IPS-18a (cell line): Measurements from ENCODE around the gene ETV7.
"Not testable (repeated sequence)": the region's sequence is repeated elsewhere in the genome, so short reads cannot be mapped to it uniquely, and the experiment has no call there.

Experiments used
- H3K27ac ChIP-seq: one replicate; pipeline ENCODE4 v1.5.1; 2013; ENCODE audit warnings: low read length
- H3K27me3 ChIP-seq: one replicate; pipeline ENCODE4 v1.6.1; 2013; ENCODE audit warnings: mild to moderate bottlenecking, low read length; ENCODE audit not compliant: control insufficient read depth, insufficient read depth
- H3K36me3 ChIP-seq: one replicate; pipeline ENCODE4 v1.6.1; 2013; ENCODE audit warnings: low read depth, low read length; ENCODE audit not compliant: control insufficient read depth
- H3K4me1 ChIP-seq: one replicate; pipeline ENCODE4 v1.6.1; 2013; ENCODE audit warnings: low read depth, low read length; ENCODE audit not compliant: control insufficient read depth
- H3K4me3 ChIP-seq: one replicate; pipeline ENCODE4 v1.5.1; 2013; ENCODE audit warnings: low read length
- H3K9ac ChIP-seq: one replicate; pipeline ENCODE4 v1.6.1; 2013; ENCODE audit warnings: mild to moderate bottlenecking, low read length, moderate library complexity
- H3K9me3 ChIP-seq: one replicate; pipeline ENCODE4 v1.6.1; 2013; ENCODE audit warnings: low read depth, low read length; ENCODE audit not compliant: control insufficient read depth

ETV7 gene

DNA sequence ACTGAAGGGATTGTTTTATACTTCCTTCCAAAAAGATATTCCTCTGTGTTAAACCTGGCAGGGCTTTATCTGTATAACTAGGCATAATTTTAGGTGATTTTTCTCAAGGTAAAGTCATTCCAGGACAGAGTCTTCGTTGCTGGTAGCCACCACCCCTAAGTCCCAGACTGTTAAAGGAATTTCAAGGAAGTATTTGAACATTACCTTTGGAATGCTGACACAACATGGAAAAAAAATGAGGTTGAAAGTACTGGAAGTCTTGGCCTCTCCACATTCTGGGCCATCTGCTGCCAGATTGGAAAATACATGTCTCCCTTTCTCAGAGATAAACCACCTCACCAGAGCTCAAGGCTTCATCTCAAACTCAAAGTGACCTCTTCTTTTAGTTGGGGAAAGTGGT lies 27.0 kb upstream of the ETV7 start:
- Histone ChIP-seq H3K4me3 (no peak overlapping the region), H3K4me1 (no peaks in the 10 kb centered on the region), H3K36me3 (no peaks in the 10 kb centered on the region), H3K27ac (no peak overlapping the region), H3K27me3 (no peaks in the 10 kb centered on the region), H3K9me3 (no peaks in the 10 kb centered on the region), H3K9ac (no peak overlapping the region)

DNA sequence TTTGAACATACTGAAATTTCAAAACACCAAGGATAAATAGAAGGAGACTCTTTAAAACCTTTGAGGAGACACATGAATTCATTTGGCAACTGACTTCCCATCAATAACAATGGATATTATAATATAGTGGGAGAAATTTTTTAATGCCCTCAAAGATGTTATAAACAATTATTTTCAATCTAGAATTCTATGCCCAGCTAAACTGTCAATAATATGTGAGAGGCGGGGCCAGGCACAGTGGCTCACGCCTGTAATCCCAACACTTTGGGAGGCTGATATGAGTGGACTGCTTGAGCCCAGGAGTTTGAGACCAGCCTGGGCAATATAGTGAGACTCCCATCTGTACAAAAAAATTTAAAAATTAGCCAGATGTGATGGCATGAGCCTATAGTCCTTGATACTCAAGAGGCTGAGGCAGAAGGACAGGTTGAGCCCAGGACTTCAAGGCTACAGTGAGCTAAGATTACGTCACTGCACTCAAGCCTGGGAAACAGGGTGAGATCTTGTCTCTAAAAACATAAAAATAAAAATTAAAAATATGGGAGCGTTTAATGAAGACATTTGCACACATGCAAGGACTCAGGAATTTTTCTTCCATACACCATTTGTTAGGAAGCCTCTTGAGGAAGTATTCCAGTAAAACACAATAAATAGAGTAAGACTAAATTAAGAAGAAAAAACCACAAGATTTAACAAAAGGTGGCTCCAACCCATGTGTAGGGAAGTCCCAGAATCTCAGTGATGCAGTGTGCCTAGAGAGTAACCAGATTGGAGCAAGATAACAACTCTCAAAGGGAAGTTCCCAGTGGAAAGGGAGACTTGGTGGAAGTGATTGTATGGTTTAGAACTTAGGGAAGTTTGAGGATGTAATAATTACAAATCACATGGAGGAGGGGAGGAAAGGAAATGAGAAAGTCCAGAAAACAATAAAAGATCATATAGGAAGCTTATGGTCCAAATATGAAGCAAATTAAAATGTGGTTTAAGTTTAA lies 26.3 kb upstream of the ETV7 start:
- Histone ChIP-seq H3K36me3 (no peaks in the 10 kb centered on the region), H3K4me3 (no peak overlapping the region), H3K27ac (no peak overlapping the region), H3K9me3 (no peaks in the 10 kb centered on the region), H3K9ac (no peak overlapping the region), H3K4me1 (no peaks in the 10 kb centered on the region), H3K27me3 (no peaks in the 10 kb centered on the region)

DNA sequence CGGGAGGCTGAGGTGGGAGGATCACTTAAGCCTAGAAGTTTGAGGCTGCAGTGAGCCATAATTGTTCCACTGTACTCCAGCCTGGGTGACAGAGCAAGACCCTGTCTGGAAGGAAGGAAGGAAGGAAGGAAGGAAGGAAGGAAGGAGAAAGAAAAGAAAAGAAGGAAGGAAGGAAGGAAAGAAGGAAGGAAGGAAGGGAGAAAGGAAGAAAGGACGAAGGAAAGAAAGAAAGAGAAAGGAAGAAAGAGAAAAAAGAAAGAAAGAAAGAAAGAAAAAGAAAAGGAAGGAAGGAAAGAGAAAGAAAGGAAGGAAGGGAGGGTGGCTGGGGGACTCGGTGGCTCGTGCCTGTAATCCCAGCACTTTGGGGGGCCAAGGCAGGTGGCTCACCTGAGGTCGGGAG lies 22.2 kb upstream of the ETV7 start:
- H3K4me1 ChIP-seq, H3K9ac ChIP-seq, H3K9me3 ChIP-seq, H3K4me3 ChIP-seq, H3K27me3 ChIP-seq, H3K36me3 ChIP-seq, H3K27ac ChIP-seq: not testable (repeated sequence)

- no peaks in the 10 kb centered on the region for H3K9me3 ChIP-seq
- H3K4me1 ChIP-seq = no peaks in the 10 kb centered on the region
- H3K36me3 ChIP-seq = no peaks in the 10 kb centered on the region
- H3K4me3 ChIP-seq = no peak overlapping the region
- H3K27me3 ChIP-seq = no peaks in the 10 kb centered on the region
- H3K9ac ChIP-seq = no peak overlapping the region
- H3K27ac ChIP-seq = no peak overlapping the region
Observed at GRCh38 chr6:36404164-36404563, 16.7 kb upstream of the ETV7 start.

DNA sequence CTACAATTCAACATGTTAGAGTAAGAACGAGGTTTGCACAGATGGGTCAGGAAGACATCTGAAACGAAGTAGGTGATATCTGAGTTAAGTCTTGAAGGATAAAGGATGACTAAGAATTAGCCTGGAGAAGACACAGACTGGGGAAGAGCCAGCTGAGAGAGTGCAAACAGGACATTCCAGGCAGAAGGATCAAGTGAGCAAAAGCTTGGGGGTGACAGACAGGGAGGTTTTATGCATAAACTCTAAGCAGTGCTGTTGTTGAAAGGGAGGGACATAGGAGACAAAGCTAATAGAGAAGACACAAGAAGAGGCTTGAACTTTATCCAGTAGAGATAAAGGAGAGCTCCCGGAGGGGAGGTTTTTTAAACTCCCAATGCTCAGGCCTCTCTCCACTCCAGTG lies 15.0 kb upstream of the ETV7 start:
- no peak overlapping the region for H3K9ac ChIP-seq
- H3K4me3 ChIP-seq = no peak overlapping the region
- no peaks in the 10 kb centered on the region for H3K4me1 ChIP-seq
- H3K27me3 ChIP-seq = no peaks in the 10 kb centered on the region
- H3K9me3 ChIP-seq = no peaks in the 10 kb centered on the region
- H3K27ac ChIP-seq = no peak overlapping the region
- H3K36me3 ChIP-seq = no peaks in the 10 kb centered on the region

- Histone ChIP-seq H3K4me1 (no peaks in the 10 kb centered on the region), H3K27ac (no peak overlapping the region), H3K27me3 (no peaks in the 10 kb centered on the region), H3K9ac (no peak overlapping the region), H3K9me3 (no peaks in the 10 kb centered on the region), H3K36me3 (no peaks in the 10 kb centered on the region), H3K4me3 (no peak overlapping the region)
Observed at GRCh38 chr6:36399970-36400369, 12.5 kb upstream of the ETV7 start.

GRCh38 chr6:36392621-36393020 lies 5.2 kb upstream of the ETV7 start:
- Histone ChIP-seq H3K36me3 (no peaks in the 10 kb centered on the region), H3K9me3 (no peaks in the 10 kb centered on the region), H3K4me1 (no peaks in the 10 kb centered on the region), H3K9ac (no peak overlapping the region), H3K4me3 (no peak overlapping the region), H3K27me3 (peaks cover 22% of the 10 kb centered on the region), H3K27ac (no peak overlapping the region)

GRCh38 chr6:36389353-36389752 lies 1.9 kb upstream of the ETV7 start:
- Histone ChIP-seq H3K9ac (no peak overlapping the region), H3K4me3 (no peak overlapping the region), H3K27ac (no peak overlapping the region), H3K36me3 (no peaks in the 10 kb centered on the region), H3K27me3 (peaks cover 47% of the 10 kb centered on the region), H3K4me1 (peaks cover 6% of the 10 kb centered on the region), H3K9me3 (no peaks in the 10 kb centered on the region)

- Histone ChIP-seq H3K4me1 (peaks cover 10% of the 10 kb centered on the region), H3K27me3 (peaks cover 47% of the 10 kb centered on the region), H3K4me3 (peak overlapping the region; percentile 70), H3K9ac (peak overlapping the region; percentile 46), H3K36me3 (no peaks in the 10 kb centered on the region), H3K27ac (no peak overlapping the region), H3K9me3 (no peaks in the 10 kb centered on the region)
Observed at GRCh38 chr6:36386495-36387439, 702 bp downstream of the ETV7 start.

DNA sequence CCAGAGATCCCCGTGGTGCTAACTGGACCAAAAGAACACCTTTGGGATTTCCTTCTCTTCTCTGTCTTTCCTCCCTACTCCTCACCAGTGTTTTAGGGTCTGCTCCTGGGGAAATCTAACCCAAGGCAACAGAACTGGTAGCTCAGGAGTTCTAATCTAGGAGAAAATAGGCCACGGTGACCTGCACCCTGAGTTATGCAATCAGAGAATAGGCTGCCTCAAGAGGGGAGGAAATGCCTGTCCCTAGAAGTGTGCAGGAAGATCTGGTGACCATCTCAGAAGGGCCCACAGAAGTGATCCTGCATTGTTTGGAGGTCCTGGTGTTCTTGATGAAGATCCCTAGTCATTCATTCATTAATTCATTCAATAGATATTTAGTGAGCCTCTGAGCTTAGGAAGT lies 3.4 kb downstream of the ETV7 start:
- Histone ChIP-seq H3K27ac (no peak overlapping the region), H3K9ac (no peak overlapping the region), H3K4me3 (no peak overlapping the region), H3K27me3 (peaks cover 40% of the 10 kb centered on the region), H3K36me3 (no peaks in the 10 kb centered on the region), H3K4me1 (peaks cover 10% of the 10 kb centered on the region), H3K9me3 (no peaks in the 10 kb centered on the region)

DNA sequence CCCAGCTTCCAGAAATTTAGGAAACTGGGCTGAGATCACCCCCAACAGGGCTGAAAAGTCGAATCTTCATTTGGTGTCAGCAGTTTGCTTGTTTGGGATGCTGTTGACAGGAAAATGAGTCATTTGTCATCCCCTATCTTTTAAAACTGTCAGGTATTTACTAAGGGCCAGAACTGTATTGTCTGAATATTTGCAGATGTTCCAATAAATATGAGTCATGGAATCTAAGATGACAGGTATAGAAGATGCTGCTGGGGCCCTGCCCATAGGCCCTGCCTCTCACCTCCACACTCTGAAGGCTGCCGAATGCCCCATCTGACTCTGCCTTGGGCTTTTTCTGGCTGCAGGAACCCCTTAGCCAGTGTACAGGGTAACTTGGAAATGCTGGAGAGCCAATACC lies 3.9 kb downstream of the ETV7 start:
- no peaks in the 10 kb centered on the region for H3K9me3 ChIP-seq
- H3K27me3 ChIP-seq = peaks cover 35% of the 10 kb centered on the region
- no peak overlapping the region for H3K4me3 ChIP-seq
- no peak overlapping the region for H3K27ac ChIP-seq
- no peak overlapping the region for H3K9ac ChIP-seq
- H3K36me3 ChIP-seq = no peaks in the 10 kb centered on the region
- peaks cover 10% of the 10 kb centered on the region for H3K4me1 ChIP-seq
